ENCODE measurements around the gene RNF212.
"Not testable (repeated sequence)": the region's sequence is repeated elsewhere in the genome, so short reads cannot be mapped to it uniquely, and the experiment has no call there.

GRCh38 chr4:1046581-1047011, 66.8 kb downstream of the RNF212 start:
- not testable (repeated sequence) for TF ChIP-seq POLR2A, CTCF (IDR thresholded peaks at IDR 0.05)

Data from uterus (tissue), 2 donors.